ENCODE measurements around the gene SLC10A3.

Gene SLC10A3

DNA sequence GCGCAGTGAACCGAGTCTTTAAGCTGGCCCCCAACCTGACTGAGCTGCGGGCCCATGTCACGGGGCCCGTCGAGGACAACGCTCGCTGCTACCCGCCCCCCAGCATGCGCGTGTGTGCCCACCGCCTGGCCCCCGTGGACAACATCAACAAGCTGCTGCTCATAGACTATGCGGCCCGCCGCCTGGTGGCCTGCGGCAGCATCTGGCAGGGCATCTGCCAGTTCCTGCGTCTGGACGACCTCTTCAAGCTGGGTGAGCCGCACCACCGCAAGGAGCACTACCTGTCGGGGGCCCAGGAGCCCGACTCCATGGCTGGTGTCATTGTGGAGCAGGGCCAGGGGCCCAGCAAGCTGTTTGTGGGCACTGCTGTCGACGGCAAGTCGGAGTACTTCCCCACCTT, 30.1 kb downstream of the SLC10A3 start:
- peak; percentile 23 for DNase-seq

DNA sequence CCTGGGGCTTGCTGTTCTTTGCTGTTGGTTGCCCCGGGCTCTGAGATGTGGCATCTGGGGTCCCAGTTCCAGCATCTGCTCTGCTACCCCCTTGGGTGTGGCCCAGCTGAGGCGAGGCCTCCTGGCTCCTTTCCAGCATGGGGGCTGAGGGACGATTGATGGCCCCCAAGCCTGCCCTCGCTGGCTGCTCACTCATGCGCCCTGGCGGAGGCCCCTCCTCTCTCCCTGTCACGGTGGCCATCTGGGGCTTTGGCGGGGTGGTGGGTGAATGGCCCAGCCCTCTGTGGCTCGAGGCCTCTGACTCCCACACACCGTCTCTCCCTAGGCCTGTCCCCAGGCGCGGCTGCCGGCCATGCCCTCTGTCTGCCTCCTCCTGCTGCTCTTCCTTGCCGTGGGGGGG, 30.6 kb downstream of the SLC10A3 start:
- DNase-seq = peak; percentile 35

- DNase-seq = peak; percentile 64
Observed at GRCh38 chrX:154458954-154459778, 31.3 kb downstream of the SLC10A3 start.

- DNase-seq = no peak
Observed at GRCh38 chrX:154458116-154458953, 32.1 kb downstream of the SLC10A3 start, which contains the start of gene PLXNA3. TSS of gene PLXNA3 (plus strand) at chrX:154458281. CDS start at chrX:154460184, 1,903 bp downstream.

- DNase-seq = peak; percentile 27
Observed at GRCh38 chrX:154457491-154458115, 32.8 kb downstream of the SLC10A3 start.

- DNase-seq = no peak
Observed at GRCh38 chrX:154452823-154453222, 37.6 kb downstream of the SLC10A3 start.

- DNase-seq = no peak
Observed at GRCh38 chrX:154450312-154450711, 40.1 kb downstream of the SLC10A3 start.

DNA sequence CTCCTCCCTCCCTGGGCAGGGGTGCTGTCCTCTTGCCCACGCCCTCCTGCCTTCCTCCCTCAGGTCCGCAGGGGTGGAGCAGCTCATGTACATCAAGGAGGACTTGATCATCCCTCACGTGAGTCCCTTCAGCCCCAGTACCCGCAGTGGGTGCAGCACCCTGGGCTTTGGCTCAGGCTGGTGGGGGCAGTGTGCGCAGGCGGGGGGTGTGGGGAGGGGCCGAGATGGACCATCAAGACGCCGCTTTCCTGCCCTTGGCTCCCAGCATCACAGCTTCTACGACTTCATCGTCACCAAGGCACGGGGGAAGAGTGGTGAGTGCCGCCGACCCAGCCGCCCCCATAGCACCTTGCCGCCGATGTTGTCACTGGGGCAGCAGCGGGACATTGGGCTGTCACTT, 40.8 kb downstream of the SLC10A3 start:
- DNase-seq = no peak

DNA sequence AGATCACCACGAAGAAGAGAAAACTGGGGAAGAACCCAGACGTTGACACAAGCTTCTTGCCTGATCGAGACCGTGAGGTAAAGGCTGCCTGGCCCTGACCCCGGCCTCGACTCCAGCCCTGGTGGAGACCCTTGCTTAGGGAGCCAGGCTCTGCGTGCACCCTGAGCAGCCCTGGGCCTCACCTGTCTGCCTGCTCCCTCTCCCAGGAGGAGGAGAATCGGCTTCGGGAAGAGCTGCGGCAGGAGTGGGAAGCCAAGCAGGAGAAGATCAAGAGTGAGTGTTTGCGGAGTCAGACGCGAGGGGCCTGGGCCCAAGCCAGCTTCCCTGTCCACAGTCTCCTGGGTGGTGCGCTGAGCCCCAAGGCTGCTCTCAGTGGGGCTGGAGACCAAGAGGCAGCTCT, 41.9 kb downstream of the SLC10A3 start:
- no peak for DNase-seq

DNA sequence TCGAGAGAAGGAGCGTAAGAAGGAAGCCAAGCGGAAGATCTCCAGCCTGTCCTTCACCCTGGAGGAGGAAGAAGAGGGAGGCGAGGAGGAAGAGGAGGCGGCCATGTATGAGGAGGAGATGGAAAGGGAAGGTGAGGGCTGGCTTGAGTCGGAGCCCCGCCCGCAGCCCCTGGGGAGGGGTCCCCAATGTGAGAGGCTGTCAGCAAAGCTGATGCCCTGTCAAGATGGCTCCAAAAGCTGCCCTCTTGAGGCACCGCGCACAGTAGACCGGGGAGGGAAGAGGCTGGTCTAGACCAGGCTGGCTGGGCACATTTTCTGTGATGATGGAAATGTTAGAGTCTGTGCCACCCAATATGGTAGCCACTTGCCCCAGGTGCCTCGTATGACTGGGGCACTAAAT, 44.0 kb downstream of the SLC10A3 start:
- no peak for DNase-seq

DNA sequence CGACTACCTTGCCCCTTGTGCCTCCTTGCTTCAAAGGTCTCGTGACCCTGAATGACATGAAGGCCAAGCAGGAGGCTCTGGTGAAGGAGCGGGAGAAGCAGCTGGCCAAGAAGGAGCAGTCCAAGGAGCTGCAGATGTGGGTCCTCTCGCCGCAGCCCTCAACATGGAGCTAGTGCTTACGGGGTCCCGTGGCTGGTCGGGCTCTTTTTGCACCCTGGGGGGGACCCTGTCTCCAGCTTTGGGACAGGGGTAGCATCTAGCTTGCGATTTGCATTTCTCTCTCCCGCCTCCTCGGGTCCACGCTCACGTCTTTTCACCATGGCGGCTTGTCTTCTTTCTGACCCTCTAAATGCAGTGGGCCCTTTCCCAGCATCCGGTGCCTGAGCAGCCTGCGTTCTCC, 44.7 kb downstream of the SLC10A3 start:
- DNase-seq = no peak

- no peak for DNase-seq
Observed at GRCh38 chrX:154444755-154445246, 45.6 kb downstream of the SLC10A3 start.

DNA sequence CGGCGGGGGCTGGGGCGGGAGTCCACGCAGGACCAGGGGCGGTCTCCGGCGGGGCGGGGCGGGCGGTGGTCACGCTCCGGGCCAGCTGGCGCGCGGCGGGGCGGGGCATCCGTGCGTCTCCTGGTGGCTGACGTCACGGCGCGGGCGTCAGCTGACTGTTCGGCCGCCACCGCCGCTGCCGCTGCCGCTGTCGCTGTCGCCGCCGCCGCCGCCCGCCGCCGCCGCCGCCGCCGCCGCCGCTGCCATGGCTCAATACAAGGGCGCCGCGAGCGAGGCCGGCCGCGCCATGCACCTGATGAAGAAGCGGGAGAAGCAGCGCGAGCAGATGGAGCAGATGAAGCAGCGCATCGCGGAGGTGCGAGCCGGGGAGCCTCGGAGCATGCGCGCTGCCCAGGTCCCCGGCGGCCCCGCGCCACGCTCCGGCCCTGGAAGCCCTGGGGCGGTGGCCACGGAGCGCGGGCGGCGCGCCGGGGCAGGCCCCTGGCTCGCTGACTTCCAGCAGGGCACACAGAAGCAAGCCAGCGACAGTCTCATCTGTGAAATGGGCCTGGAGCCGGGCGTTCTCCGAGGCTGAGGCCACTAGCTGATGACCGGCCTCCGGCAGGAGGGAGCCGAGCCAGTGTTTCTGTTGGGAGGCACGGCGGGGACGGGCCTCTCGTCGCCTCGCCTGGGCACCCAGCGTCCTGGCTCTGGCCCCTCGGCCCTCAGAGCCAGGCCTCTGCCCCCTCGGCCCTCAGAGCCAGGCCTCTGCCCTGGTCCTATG, 46.3 kb downstream of the SLC10A3 start, which contains the start of gene FAM50A:
FAM50A (plus strand) TSS at position 150 of the 763 bp plus-strand sequence; CDS start at position 245, 95 bp downstream.
- peak; percentile 44 for DNase-seq

DNA sequence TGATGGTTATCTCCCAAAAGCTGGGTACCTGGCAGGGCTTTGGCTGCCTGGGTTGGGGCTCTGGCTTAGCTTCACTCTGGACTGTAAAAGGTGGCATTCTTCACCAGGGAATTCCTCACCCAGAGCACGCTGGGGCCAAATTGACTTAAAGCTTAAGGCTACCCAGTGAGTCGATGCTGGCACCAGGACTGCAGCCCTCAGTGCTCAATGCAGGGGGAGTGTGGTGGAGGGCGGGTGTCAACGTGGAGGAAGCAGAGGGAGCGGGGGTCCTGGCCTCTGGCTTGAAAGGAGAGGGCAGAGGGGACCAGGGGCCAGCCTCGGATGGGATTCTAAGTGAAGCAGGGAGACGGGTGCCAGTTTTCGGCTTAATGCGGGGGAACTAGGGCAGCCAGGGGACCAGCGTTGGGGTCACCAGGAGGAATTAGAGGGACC, 46.9 kb downstream of the SLC10A3 start:
- DNase-seq = no peak

- no peak for DNase-seq
Observed at GRCh38 chrX:154441984-154442707, 48.3 kb downstream of the SLC10A3 start.

- no peak for DNase-seq
Observed at GRCh38 chrX:154441564-154441963, 48.9 kb downstream of the SLC10A3 start.

DNA sequence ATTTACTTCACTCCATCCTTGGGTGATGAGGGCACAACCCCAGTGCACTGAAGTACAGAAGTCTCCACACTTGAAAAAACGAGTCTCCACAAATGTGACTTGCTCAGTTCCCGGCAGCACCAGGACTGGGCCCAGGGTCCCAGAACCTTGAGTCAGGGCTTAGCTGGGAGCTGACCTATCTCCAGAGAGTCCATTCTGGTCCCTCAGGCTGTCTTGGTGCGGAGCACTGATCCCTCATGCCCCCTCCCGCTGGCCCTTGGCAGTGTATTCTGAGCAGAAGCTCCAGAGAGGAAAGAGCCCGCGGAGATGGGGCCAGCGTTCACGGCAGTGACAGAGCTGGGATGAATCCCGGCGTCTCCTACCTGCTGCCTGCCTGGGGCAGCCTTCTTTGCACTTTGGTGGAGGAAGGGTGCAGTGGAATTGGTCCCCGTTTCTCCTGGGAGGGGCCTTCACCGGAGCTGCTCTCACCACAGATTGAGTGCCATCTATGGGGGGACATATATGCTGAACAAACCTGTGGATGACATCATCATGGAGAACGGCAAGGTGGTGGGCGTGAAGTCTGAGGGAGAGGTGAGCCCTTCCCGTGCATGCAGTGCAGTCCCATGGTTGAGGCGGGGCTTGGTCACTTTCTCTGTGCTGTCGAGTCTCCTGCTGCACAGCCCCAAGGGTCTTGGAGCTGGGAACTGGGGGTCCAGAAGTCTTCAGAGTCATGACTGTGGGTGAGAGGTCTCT, 49.6 kb downstream of the SLC10A3 start:
- DNase-seq = no peak

DNA sequence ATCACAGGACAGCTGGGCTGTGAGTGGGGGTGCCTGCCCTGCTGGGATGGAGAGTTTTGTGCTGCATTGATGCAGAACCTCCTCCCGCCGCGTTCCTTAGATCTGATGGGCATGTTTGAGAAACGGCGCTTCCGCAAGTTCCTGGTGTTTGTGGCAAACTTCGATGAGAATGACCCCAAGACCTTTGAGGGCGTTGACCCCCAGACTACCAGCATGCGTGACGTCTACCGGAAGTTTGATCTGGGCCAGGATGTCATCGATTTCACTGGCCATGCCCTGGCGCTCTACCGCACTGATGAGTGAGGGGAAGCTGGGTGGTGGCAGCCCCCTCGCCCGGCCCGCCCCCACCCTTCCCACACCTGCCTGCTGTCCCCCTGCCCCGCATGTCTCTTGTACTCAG, 50.6 kb downstream of the SLC10A3 start:
- DNase-seq = no peak

DNA sequence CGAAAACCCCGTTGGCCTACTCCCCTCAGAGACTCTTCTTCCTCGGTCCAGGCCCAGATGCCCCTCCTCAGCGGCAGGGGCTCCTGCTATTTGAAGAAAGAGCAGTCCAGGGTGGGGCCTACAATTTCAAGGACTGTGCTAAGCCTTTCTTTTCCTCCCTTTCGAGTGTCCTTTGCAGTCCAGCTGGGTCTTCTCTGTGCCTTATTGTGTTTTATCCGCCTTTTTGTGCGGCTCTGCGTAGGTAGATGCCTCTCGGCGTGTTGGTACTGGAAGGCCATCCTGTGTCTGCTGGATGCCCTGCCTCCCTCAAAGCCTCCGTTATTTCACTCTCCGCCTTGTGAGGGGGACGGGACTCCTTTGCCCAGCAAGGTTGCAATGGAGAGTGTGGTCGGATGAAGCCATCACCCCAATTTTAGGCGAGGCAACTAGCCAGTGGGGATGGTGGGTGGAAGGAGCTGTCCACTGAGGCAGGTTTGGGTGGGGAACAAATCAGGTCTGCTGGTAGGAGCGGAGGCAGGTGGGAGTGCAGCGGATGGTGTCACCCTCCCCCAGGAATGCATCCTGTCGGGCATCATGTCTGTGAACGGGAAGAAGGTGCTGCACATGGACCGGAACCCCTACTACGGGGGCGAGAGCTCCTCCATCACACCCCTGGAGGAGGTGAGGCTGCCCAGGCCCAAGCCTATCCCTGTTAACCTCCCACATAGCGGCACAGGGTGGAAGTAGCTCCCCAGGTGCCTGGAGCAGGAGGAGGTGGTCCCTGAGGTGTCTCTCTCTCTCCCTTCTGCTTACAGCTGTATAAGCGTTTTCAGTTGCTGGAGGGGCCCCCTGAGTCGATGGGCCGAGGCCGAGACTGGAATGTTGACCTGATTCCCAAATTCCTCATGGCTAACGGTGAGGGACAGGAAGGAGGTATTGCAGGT, 52.2 kb downstream of the SLC10A3 start:
- DNase-seq = no peak

Data from NCI-H2171 (cell line).